GM18868 (cell line): Measurements from ENCODE around the gene MRPL48.

Source experiments
- ATAC-seq: cut with Tn5 transposase; IDR thresholded peaks from one replicate; pipeline ENCODE4 v1.9.1; 2021; ENCODE audit warnings: mild to moderate bottlenecking, moderate library complexity; ENCODE audit not compliant: unreplicated experiment

MRPL48 gene

GRCh38 chr11:73888244-73888643 is 100.6 kb downstream of the MRPL48 start:
- no peak for ATAC-seq

- no peak for ATAC-seq
Observed at GRCh38 chr11:73889019-73889418, 101.3 kb downstream of the MRPL48 start.

DNA sequence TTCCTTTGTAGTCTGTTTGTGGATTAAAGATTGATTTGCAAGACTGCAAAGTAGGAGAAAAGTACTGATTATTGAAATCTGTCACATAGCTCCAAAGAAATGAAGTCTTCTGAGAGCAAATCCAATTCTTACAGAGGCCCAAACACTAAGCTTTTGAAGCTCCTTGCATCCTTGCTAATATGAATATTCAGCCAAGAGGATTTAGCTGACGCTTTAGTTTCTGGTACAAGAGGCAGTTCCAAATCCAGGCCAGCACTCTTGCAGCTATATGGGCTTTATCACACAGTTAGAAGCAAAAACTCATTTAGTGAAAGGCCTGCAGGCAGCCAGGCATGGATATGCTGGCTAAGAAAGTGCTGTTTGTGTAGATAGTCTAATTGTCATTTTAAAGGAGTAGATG is 101.9 kb downstream of the MRPL48 start:
- ATAC-seq = no peak

DNA sequence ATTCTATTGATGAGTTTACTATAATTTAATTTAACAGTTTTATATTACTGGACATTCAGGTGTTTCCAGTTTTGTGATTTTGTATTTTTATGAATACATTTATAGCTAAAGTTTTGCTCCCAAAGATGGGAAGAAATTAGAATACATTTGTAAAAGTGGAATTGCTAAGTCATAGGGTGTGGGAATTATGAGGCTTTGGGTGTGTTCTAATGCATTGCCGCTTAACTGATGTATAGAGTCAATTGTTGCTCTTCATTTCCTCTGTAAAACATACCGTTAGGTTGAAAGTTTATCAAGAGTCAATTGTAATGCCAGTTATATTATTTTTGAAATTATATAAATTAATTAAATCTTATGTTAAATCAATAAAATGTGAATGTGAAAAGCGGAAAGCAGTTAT is 105.4 kb downstream of the MRPL48 start:
- ATAC-seq = no peak

DNA sequence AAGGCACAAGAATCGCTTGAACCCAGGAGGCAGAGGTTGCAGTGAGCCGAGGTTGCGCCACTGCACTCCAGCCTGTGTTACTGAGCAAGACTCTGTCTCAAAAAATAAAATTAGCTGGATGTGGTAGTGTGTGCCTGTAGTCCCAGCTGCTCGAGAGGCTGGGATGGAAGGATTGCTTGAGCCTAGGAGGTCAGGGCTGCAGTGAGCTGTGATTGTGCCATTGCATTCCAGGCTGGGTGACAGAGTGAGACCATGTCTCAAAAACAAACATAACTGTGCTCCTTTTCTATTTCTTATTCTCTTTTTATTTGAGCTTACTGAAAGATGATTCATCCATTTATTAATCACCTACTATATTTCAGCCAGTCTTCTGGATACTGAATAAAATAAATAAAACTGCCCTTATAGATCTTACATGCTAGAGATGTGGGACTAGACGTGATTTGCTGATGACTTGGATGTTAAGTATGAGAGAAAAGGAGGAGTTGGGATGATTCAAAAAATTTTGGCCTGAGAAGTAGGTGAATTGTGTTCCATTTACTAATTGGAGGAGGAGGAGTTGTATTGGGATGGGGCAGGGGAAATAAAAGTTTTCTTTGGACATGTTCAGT is 107.2 kb downstream of the MRPL48 start:
- no peak for ATAC-seq

- ATAC-seq = no peak
Observed at GRCh38 chr11:73902303-73902702, 114.6 kb downstream of the MRPL48 start.

- no peak for ATAC-seq
Observed at GRCh38 chr11:73907191-73907590, 119.5 kb downstream of the MRPL48 start.

GRCh38 chr11:73912026-73912425 is 124.4 kb downstream of the MRPL48 start:
- ATAC-seq = no peak

GRCh38 chr11:73913472-73913871 is 125.8 kb downstream of the MRPL48 start:
- no peak for ATAC-seq

GRCh38 chr11:73914284-73914683 is 126.6 kb downstream of the MRPL48 start:
- no peak for ATAC-seq
